Heart left ventricle (tissue), 16 donors: ENCODE data around the gene GNB1. TPM values are rescaled to one million over a fixed set of nuclear protein-coding genes. Genes with fewer than 3 reads are reported as not detected.
A peak's percentile ranks its signal among the peaks of the same experiment; 100 is the strongest.
"Not testable (repeated sequence)": the region's sequence is repeated elsewhere in the genome, so short reads cannot be mapped to it uniquely, and the experiment has no call there.

Experiments used
- ATAC-seq, 4 donors: fragments of 200-7000 bp; cut with Tn5 transposase; one replicate each; pipeline ENCODE4 v1.9.1; 2020 to 2022; ENCODE audit warnings: moderate library complexity in 4 of 4, mild to moderate bottlenecking in 3 of 4, moderate number of reproducible peaks in 1 of 4
- DNase-seq, 5 donors: peaks; one replicate each; pipeline ENCODE4 v3.0.0-alpha.2; 2020
- H3K27ac ChIP-seq, 12 donors: fragments of 200-600 bp; sonication (generic) in 4 of 12; one replicate each; pipeline versions ENCODE4 v1.5.0 to v1.8.0; 2016 to 2022; ENCODE audit warnings: mild to moderate bottlenecking in 2 of 12
- H3K27me3 ChIP-seq, 9 donors: fragments of 200-600 bp; sonication (generic) in 2 of 9; one replicate each; pipeline versions ENCODE4 v1.5.1 to v1.8.0; 2016 to 2022; ENCODE audit warnings: mild to moderate bottlenecking in 3 of 9
- H3K36me3 ChIP-seq, 9 donors: fragments of 200-600 bp; sonication (generic) in 2 of 9; one replicate each; pipeline versions ENCODE4 v1.5.0 to v1.8.0; 2018 to 2022; ENCODE audit warnings: mild to moderate bottlenecking in 2 of 9
- H3K4me1 ChIP-seq, 12 donors: fragments of 200-600 bp; sonication (generic) in 4 of 12; one replicate each; pipeline versions ENCODE4 v1.5.0 to v1.8.0; 2016 to 2022; ENCODE audit warnings: mild to moderate bottlenecking in 3 of 12
- H3K4me3 ChIP-seq, 12 donors: fragments of 200-600 bp; sonication (generic) in 4 of 12; one replicate each; pipeline versions ENCODE4 v1.5.0 to v1.8.0; 2017 to 2022; ENCODE audit warnings: mild to moderate bottlenecking in 9 of 12, moderate library complexity in 4 of 12
- H3K9me3 ChIP-seq, 12 donors: fragments of 200-600 bp; sonication (generic) in 4 of 12; one replicate each; pipeline versions ENCODE4 v1.5.0 to v1.8.0; 2016 to 2022; ENCODE audit warnings: mild to moderate bottlenecking in 1 of 12
- CTCF ChIP-seq, 12 donors: fragments of 200-600 bp; sonication (generic) in 4 of 12; IDR thresholded peaks; one replicate each; pipeline versions ENCODE4 v1.5.0 to v1.8.0; 2018 to 2022; ENCODE audit warnings: antibody characterized with exemption in 12 of 12, mild to moderate bottlenecking in 5 of 12
- POLR2A ChIP-seq, 2 donors: fragments of 450-650 bp; IDR thresholded peaks; one replicate each; pipeline ENCODE4 v1.6.1; 2017; ENCODE audit warnings: antibody characterized with exemption in 2 of 2, mild to moderate bottlenecking in 2 of 2, moderate library complexity in 2 of 2
- WGBS, 4 donors: extraction: QIAGEN DNeasy Blood & Tissue Kit in 2 of 4; methylation state at CpG; one replicate each; pipeline versions ENCODE4 v1.1.5 to v1.1.7; 2013 to 2018; 5-methylcytosine and 5-hydroxymethylcytosine counted together
- intact Hi-C, 10 donors: fragments of 100-400 bp; cut with DNase I; formaldehyde crosslinking; loops; one replicate each; pipeline versions ENCODE4 v1.11.1 to v1.14.2; 2022
- polyA plus RNA-seq, 2 donors: library from polyadenylated mRNA; stranded (reverse); fragments of 200-250 nt; gene quantifications; one replicate each; pipeline ENCODE4 v1.2.3, GENCODE V29; 2013
- total RNA-seq, 9 donors: library from RNA; depleted of rRNA in 2 of 9; stranded (reverse); fragments of >200 nt in 2 of 9; fragmentation: NEBNext Ultra II Directional in 3 of 9; extraction: Animal tissue kit (Norgen Biotek cat#: 25700) in 3 of 9; gene quantifications; one replicate each; pipeline versions ENCODE4 v1.1.0 to v1.2.4, GENCODE V29; 2016 to 2023
- donor health status: ischemic (EF 13 %, LVEDD 7.1; RV severe dilation, severe dysfunction).
- donor health status: healthy with polysubstance abuse.
- donor health status: DM: no; HTN: yes; CAD: no.
- donor health status: DM: no; HTN: no; CAD: no.
- donor health status: ischemic (EF 25% LVEDD 6.9; RV normal size, moderate dysfunction).
- donor health status: ischemic (EF 25% LVEDD 5.7; RV mildly dilated, moderate dysfunction).
- donor health status: healthy.
- donor health status: DM: yes; HTN: yes; CAD: no.
- donor health status: ischemic (EF 35%, LVEDD 5.7; RV mildly dilated, moderate dysfunction).
- donor health status: nonischemic (EF 11% LVEDD 7.7; RV severe dilation, severe dysfunction).
- donor health status: DM: yes; HTN: yes; CAD: no.
- donor health status: PGD.
- donor health status: ischemic (EF 29% LVEDD 5.4; RV normal size, mild dysfunction).
- donor health status: nonischemic (EF 23%, LVEDD 6.1; RV moderate dilation, normal function).

The GNB1 gene
- total and polyA plus RNA-seq, 11 donors, result 52.9 to 275 (median 172) TPM

- H3K4me1 ChIP-seq, result peaks cover 0 to 1% (median 0%) of the 10 kb centered on the region in 12 donors
- intact Hi-C loops, result no loop called here
- H3K4me3 ChIP-seq, result no peak overlapping the region
- no peaks in the 10 kb centered on the region for H3K36me3 ChIP-seq
- TF ChIP-seq POLR2A (IDR thresholded peaks at IDR 0.05) (no peak), CTCF (IDR thresholded peaks at IDR 0.05) (no peak)
- no peaks in the 10 kb centered on the region for H3K9me3 ChIP-seq
- ATAC-seq (no peak), DNase-seq (peak in 1 of 5 donors; percentile 48)
- H3K27me3 ChIP-seq, result peaks cover 0 to 17% (median 0%) of the 10 kb centered on the region in 9 donors
- no peak overlapping the region for H3K27ac ChIP-seq
- WGBS, 4 donors, result 81 to 86% (median 82%) methylated on average over 24 of the region's 24 CpGs
These were observed 47.9 kb upstream of the GNB1 start for GRCh38 chr1:1938613-1939295.

GRCh38 chr1:1938276-1938573 is 47.3 kb upstream of the GNB1 start:
- H3K27me3 ChIP-seq, result peaks cover 0 to 17% (median 0%) of the 10 kb centered on the region in 9 donors
- intact Hi-C loops, result no loop called here
- WGBS, 4 donors, result 75 to 77% (median 75%) methylated on average over 6 of the region's 6 CpGs
- H3K27ac ChIP-seq, result no peak overlapping the region
- H3K4me1 ChIP-seq, result no peaks in the 10 kb centered on the region
- no peaks in the 10 kb centered on the region for H3K36me3 ChIP-seq
- DNase-seq, result no peak
- no peak for TF ChIP-seq POLR2A (IDR thresholded peaks at IDR 0.05)
- no peak for TF ChIP-seq CTCF (IDR thresholded peaks at IDR 0.05)
- peak in 1 of 4 donors; percentile 16 for ATAC-seq
- H3K9me3 ChIP-seq, result no peaks in the 10 kb centered on the region
- no peak overlapping the region for H3K4me3 ChIP-seq

- no peaks in the 10 kb centered on the region for H3K4me1 ChIP-seq
- H3K36me3 ChIP-seq, result no peaks in the 10 kb centered on the region
- H3K4me3 ChIP-seq, result no peak overlapping the region
- no peak for TF ChIP-seq CTCF (IDR thresholded peaks at IDR 0.05)
- no peak for TF ChIP-seq POLR2A (IDR thresholded peaks at IDR 0.05)
- 72 to 78% (median 72%) methylated on average over 15 to 16 of the region's 16 CpGs for WGBS, 4 donors
- no peak overlapping the region for H3K27ac ChIP-seq
- H3K27me3 ChIP-seq, result peaks cover 0 to 17% (median 0%) of the 10 kb centered on the region in 9 donors
- DNase-seq (no peak), ATAC-seq (no peak)
- H3K9me3 ChIP-seq, result no peaks in the 10 kb centered on the region
- intact Hi-C loops, result no loop called here
These were observed 46.8 kb upstream of the GNB1 start for GRCh38 chr1:1937549-1938275.

- intact Hi-C loops, result no loop called here
- no peak overlapping the region for H3K27ac ChIP-seq
- TF ChIP-seq CTCF (IDR thresholded peaks at IDR 0.05) (no peak), POLR2A (IDR thresholded peaks at IDR 0.05) (no peak)
- no peaks in the 10 kb centered on the region for H3K36me3 ChIP-seq
- no peak overlapping the region for H3K4me3 ChIP-seq
- ATAC-seq (no peak), DNase-seq (peak in 1 of 5 donors; percentile 10)
- H3K4me1 ChIP-seq, result no peaks in the 10 kb centered on the region
- WGBS, 4 donors, result 75 to 79% (median 78%) methylated on average over 15 of the region's 15 CpGs
- peaks cover 0 to 11% (median 0%) of the 10 kb centered on the region in 9 donors for H3K27me3 ChIP-seq
- no peaks in the 10 kb centered on the region for H3K9me3 ChIP-seq
These were observed 46.2 kb upstream of the GNB1 start for GRCh38 chr1:1937061-1937460.

GRCh38 chr1:1934848-1935247 is 44.0 kb upstream of the GNB1 start:
- WGBS, 4 donors, result 67 to 95% (median 78%) methylated on average over 4 to 19 of the region's 21 CpGs
- H3K4me3 ChIP-seq, H3K27me3 ChIP-seq, H3K9me3 ChIP-seq, H3K27ac ChIP-seq, intact Hi-C loops, H3K4me1 ChIP-seq, ATAC-seq, DNase-seq, H3K36me3 ChIP-seq: not testable (repeated sequence)
